ENCODE data around the gene TKT. TPM values are rescaled to one million over a fixed set of nuclear protein-coding genes. Genes with fewer than 3 reads are reported as not detected.
"Not testable (repeated sequence)": the region's sequence is repeated elsewhere in the genome, so short reads cannot be mapped to it uniquely, and the experiment has no call there.

The TKT gene
- total RNA-seq: 238 and 315 TPM in 2 replicates

GRCh38 chr3:53255775-53256703, at the start of gene TKT:
Gene TKT (minus strand): TSS chr3:53256022. CDS start chr3:53255942, 80 bp downstream.
- DNase-seq (ENCODE audit: low read depth in 2 of 2): peak; percentile 51 to 91

- DNase-seq (ENCODE audit: low read depth in 2 of 2): no peak
Observed at GRCh38 chr3:53303957-53304356, 48.1 kb upstream of the TKT start.

GRCh38 chr3:53303549-53303948, 47.7 kb upstream of the TKT start:
- DNase-seq (ENCODE audit: low read depth in 2 of 2): no peak

- no peak for DNase-seq (ENCODE audit: low read depth in 2 of 2)
Observed at GRCh38 chr3:53300826-53301225, 45.0 kb upstream of the TKT start.

GRCh38 chr3:53299611-53300023, 43.8 kb upstream of the TKT start:
- DNase-seq (ENCODE audit: low read depth in 2 of 2): peak; percentile 33 to 60

- DNase-seq (ENCODE audit: low read depth in 2 of 2): no peak
Observed at GRCh38 chr3:53295410-53295809, 39.6 kb upstream of the TKT start.

- no peak for DNase-seq (ENCODE audit: low read depth in 2 of 2)
Observed at GRCh38 chr3:53293867-53294266, 38.0 kb upstream of the TKT start.

GRCh38 chr3:53288214-53288613, 32.4 kb upstream of the TKT start:
- no peak for DNase-seq (ENCODE audit: low read depth in 2 of 2)

GRCh38 chr3:53287131-53287629, 31.4 kb upstream of the TKT start:
- no peak for DNase-seq (ENCODE audit: low read depth in 2 of 2)

- no peak for DNase-seq (ENCODE audit: low read depth in 2 of 2)
Observed at GRCh38 chr3:53286727-53287126, 30.9 kb upstream of the TKT start.

GRCh38 chr3:53282581-53282980, 26.8 kb upstream of the TKT start:
- DNase-seq (ENCODE audit: low read depth in 2 of 2): no peak

GRCh38 chr3:53278667-53279066, 22.8 kb upstream of the TKT start:
- no peak for DNase-seq (ENCODE audit: low read depth in 2 of 2)

GRCh38 chr3:53274938-53275605, 19.2 kb upstream of the TKT start:
- DNase-seq (ENCODE audit: low read depth in 2 of 2): no peak

GRCh38 chr3:53273146-53273670, 17.4 kb upstream of the TKT start:
- DNase-seq (ENCODE audit: low read depth in 2 of 2): no peak

GRCh38 chr3:53269888-53270880, 14.4 kb upstream of the TKT start:
- peak; percentile 71 to 91 for DNase-seq (ENCODE audit: low read depth in 2 of 2)

GRCh38 chr3:53269193-53269592, 13.4 kb upstream of the TKT start:
- not testable (repeated sequence) for DNase-seq (ENCODE audit: low read depth in 2 of 2)

- no peak for DNase-seq (ENCODE audit: low read depth in 2 of 2)
Observed at GRCh38 chr3:53267766-53268165, 11.9 kb upstream of the TKT start.

GRCh38 chr3:53264718-53265117, 8.9 kb upstream of the TKT start:
- DNase-seq (ENCODE audit: low read depth in 2 of 2): no peak

- no peak for DNase-seq (ENCODE audit: low read depth in 2 of 2)
Observed at GRCh38 chr3:53263907-53264306, 8.1 kb upstream of the TKT start.

GRCh38 chr3:53261712-53262111, 5.9 kb upstream of the TKT start:
- DNase-seq (ENCODE audit: low read depth in 2 of 2): no peak

GRCh38 chr3:53260286-53260785, 4.5 kb upstream of the TKT start:
- no peak for DNase-seq (ENCODE audit: low read depth in 2 of 2)

Measured in dermis microvascular lymphatic vessel endothelial cell (primary cell).